Right atrium auricular region (tissue), 2 donors: Measurements from ENCODE around the gene SLFN13. TPM values are rescaled to one million over a fixed set of nuclear protein-coding genes. Genes with fewer than 3 reads are reported as not detected.
A peak's percentile ranks its signal among the peaks of the same experiment; 100 is the strongest.

Experiments
- DNase-seq: peaks from one replicate; pipeline ENCODE4 v3.0.0-alpha.2; 2019; ENCODE audit warnings: low spot score
- H3K27ac ChIP-seq, 2 donors: fragments of 200-600 bp; sonication (generic); 1 replicate in 1 of 2; 2 replicates in 1 of 2; pipeline ENCODE4 v1.5.1; 2016 to 2019
- H3K27me3 ChIP-seq, 2 donors: fragments of 200-600 bp; sonication (generic); one replicate each; pipeline versions ENCODE4 v1.5.1 to v1.6.0; 2017 to 2019
- H3K36me3 ChIP-seq: fragments of 200-600 bp; sonication (generic); one replicate; pipeline ENCODE4 v1.5.1; 2016
- H3K4me1 ChIP-seq, 2 donors: fragments of 200-600 bp; sonication (generic); one replicate each; pipeline versions ENCODE4 v1.5.1 to v1.6.0; 2017 to 2019
- H3K4me3 ChIP-seq, 2 donors: fragments of 200-600 bp; sonication (generic); 1 replicate in 1 of 2; 2 replicates in 1 of 2; pipeline ENCODE4 v1.5.1; 2017 to 2019; ENCODE audit warnings: mild to moderate bottlenecking in 1 of 2, moderate library complexity in 1 of 2
- H3K9me3 ChIP-seq, 2 donors: fragments of 200-600 bp; sonication (generic); one replicate each; pipeline ENCODE4 v1.5.1; 2019
- CTCF ChIP-seq, 2 donors: fragments of 200-600 bp; sonication (generic); IDR thresholded peaks; one replicate each; pipeline ENCODE4 v1.5.1; 2019; ENCODE audit warnings: antibody characterized with exemption in 2 of 2
- total RNA-seq, 2 donors: library from RNA; depleted of rRNA; stranded (reverse); fragments of >200 nt; gene quantifications; one replicate each; pipeline ENCODE4 v1.1.0, GENCODE V29; 2016

SLFN13 gene
- total RNA-seq, 2 donors from 2014 or later = 1.1 to 1.3 TPM

DNA sequence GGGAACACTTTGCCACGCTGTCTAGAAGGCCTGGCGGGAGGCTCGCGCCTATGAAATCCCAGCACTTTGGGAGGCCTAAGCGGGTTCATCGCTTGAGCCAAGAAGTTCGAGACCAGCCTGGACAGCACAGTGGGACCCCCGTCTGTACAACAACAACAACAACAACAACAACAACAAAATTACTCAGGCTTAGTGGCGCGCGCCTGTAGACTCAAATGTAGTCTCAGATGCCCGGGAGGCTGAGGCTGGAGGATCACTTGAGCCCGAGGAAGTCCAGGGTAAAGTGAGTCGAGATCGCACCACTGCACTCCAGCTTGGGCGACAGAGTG, 297 bp upstream of the SLFN13 start:
- TF ChIP-seq CTCF (IDR thresholded peaks at IDR 0.05) = no peak
- no peaks in the 10 kb centered on the region for H3K9me3 ChIP-seq
- no peak for DNase-seq
- no peaks in the 10 kb centered on the region for H3K27me3 ChIP-seq
- H3K27ac ChIP-seq = peak overlapping the region; percentile 45 to 73
- H3K4me3 ChIP-seq = peak overlapping the region; percentile 38 to 63
- no peaks in the 10 kb centered on the region for H3K36me3 ChIP-seq
- H3K4me1 ChIP-seq = peaks cover 0 to 24% of the 10 kb centered on the region in 2 donors

DNA sequence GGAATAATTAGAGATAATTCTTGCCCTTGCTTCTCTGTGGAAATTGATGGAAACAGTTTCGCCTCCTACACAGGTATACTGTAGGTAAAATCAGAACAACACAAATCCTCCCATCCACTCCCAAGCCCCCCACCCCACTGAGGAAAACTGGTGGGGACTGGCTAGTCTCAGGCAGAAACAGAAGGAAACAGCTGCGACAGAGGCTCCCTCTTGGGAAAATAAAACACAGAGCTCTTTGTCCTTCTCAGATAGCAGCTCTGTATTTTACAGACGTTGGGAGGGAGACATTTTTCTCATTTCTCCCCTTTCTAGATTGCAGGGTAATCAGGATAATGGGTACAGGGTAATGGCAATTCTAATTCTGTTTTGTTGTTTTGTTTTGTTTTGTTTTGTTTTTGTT, 1.1 kb downstream of the SLFN13 start:
- Histone ChIP-seq H3K27me3 (no peaks in the 10 kb centered on the region), H3K9me3 (no peaks in the 10 kb centered on the region), H3K36me3 (no peaks in the 10 kb centered on the region), H3K4me1 (peaks cover 0 to 24% of the 10 kb centered on the region in 2 donors), H3K27ac (peak overlapping the region; percentile 45 to 73), H3K4me3 (peak overlapping the region in 1 of 2 donors; percentile 63)
- TF ChIP-seq CTCF (IDR thresholded peaks at IDR 0.05) = no peak
- DNase-seq = no peak

- Histone ChIP-seq H3K9me3 (no peaks in the 10 kb centered on the region), H3K4me3 (no peak overlapping the region), H3K27me3 (no peaks in the 10 kb centered on the region), H3K4me1 (peaks cover 0 to 7% of the 10 kb centered on the region in 2 donors), H3K27ac (no peak overlapping the region), H3K36me3 (no peaks in the 10 kb centered on the region)
- TF ChIP-seq CTCF (IDR thresholded peaks at IDR 0.05) = no peak
- DNase-seq = no peak
Measured at GRCh38 chr17:35438433-35438832, 10.1 kb downstream of the SLFN13 start.

DNA sequence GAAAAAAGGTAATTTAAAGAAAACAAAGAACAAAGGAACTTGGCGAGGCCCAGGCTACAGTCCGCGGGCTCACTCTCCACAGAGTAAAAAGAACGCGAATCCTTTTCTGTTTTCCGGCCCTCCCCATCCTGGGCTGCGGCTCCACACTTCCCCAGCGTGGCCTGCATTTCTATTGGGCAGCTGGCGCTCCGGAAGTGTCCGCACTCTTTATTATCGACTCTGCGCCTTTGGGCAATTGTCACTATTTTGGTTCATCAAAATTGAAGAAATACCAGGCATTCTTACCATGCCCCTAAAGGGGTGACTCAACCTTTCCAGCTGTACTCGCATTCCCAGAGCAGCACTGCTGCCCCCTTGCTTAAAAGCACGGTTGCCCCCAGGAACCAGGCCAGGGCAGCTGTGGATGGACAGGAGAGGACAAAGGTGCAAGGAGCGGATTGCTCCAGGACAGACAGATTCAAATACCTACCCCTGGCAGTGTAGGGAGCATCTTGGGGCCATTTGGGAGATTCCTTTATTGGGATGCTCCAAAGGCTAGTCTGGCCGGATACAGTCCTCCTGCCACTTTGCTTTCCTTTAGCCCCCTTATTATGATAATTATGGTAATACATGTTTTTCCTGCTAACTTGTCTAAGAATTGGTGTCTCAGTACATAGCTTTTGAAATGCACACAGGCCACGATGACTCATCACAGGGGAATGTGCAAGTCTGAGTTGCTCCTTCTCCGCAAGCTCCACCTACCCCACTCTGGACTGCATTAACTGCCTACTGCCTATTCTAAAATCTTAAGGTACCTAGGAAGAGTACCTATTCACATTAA, 15.3 kb downstream of the SLFN13 start:
- peak in 1 of 2 donors; percentile 53 for TF ChIP-seq CTCF (IDR thresholded peaks at IDR 0.05)
- no peaks in the 10 kb centered on the region for H3K9me3 ChIP-seq
- H3K4me1 ChIP-seq = peaks cover 0 to 31% of the 10 kb centered on the region in 2 donors
- peak overlapping the region; percentile 86 to 89 for H3K27ac ChIP-seq
- peak; percentile 91 for DNase-seq
- H3K36me3 ChIP-seq = no peaks in the 10 kb centered on the region
- H3K27me3 ChIP-seq = no peaks in the 10 kb centered on the region
- peak overlapping the region; percentile 47 to 62 for H3K4me3 ChIP-seq

DNA sequence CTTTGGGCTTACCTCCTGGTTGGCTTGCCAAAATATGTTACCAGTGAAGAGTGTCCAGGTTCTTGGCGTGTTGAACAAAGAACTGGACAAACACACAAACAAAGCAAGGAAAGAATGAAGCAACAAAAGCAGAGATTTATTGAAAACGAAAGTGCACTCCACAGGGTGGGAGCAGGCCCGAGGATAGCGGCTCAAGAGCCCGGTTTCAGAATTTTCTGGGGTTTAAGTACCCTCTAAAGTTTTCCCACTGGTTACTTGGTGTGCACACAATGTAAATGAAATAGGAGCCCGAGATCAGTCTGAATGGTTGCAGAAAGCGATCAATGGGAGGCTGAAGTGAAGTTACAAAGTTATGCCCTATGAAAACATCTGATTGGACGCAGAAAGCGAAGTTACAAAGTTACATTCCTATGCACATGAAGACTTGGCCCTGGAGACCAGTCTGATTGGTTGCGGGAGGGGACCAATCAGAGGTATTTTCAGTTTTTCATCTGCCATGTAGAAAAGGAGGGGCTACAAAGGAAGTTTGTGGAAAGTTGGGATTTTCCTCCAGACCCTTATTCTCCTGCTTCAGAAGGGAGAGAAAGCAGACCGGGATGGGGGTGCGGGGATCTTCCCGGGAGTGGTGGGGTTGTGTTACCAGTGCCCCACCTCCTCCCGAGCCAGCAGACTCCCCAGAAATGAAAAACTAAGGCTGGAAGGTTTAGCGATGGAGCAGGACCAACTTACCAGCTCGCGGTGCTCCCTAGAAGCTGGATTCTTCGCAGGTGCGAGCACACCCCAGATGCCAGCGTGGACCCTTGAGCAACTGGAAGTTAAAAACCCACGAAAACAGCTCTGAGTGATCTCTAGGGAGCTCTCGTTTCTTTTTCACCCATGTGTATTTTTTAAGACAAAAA, 16.1 kb downstream of the SLFN13 start, which contains the start of gene SLFN12:
Gene SLFN12 (minus strand): TSS at position 325 of the 899 bp plus-strand sequence. CDS start 9,472 bp downstream, outside the sequence.
- peak within 1 kb of the TSS; percentile 86 to 89 for H3K27ac ChIP-seq
- H3K4me3 ChIP-seq = peak within 1 kb of the TSS; percentile 47 to 62
- no peaks in the 10 kb centered on the region for H3K9me3 ChIP-seq
- H3K36me3 ChIP-seq = no peaks in the 10 kb centered on the region
- peak; percentile 79 for DNase-seq
- TF ChIP-seq CTCF (IDR thresholded peaks at IDR 0.05) = no peak
- no peaks in the 10 kb centered on the region for H3K27me3 ChIP-seq
- H3K4me1 ChIP-seq = peaks cover 0 to 31% of the 10 kb centered on the region in 2 donors
